GM12873 (cell line): ENCODE results near the gene ARMS2.

Experiments used
- TF ChIP-seq, protein P1 (sequence below): IDR thresholded peaks from 2 replicates; pipeline ENCODE4 v1.5.1; 2012; ENCODE audit warnings: low read depth, mild to moderate bottlenecking, moderate library complexity, low read length, control low read depth; ENCODE audit not compliant: insufficient read depth; ENCODE audit errors: missing control alignments

Gene ARMS2

DNA sequence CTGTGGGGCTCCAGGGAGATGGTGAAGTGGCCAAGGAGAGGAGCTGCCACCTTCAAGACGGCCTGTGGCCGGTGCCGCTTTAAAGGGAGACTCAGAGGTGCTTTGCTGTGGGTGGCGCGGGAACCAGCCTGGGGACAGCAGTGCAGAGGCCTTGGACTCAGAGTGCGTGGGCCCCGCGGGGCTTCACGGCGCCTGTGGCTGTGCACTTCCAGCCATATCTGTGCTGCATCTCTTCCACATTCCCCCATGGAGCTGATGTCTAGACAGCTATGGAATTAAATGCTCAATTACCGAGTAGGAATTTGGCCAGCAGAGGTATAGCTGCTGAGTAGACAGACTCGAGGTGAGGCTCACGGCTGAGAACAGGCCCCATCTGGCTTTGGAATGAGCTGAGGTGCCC, 48.6 kb downstream of the ARMS2 start:
- TF ChIP-seq, protein P1, sequence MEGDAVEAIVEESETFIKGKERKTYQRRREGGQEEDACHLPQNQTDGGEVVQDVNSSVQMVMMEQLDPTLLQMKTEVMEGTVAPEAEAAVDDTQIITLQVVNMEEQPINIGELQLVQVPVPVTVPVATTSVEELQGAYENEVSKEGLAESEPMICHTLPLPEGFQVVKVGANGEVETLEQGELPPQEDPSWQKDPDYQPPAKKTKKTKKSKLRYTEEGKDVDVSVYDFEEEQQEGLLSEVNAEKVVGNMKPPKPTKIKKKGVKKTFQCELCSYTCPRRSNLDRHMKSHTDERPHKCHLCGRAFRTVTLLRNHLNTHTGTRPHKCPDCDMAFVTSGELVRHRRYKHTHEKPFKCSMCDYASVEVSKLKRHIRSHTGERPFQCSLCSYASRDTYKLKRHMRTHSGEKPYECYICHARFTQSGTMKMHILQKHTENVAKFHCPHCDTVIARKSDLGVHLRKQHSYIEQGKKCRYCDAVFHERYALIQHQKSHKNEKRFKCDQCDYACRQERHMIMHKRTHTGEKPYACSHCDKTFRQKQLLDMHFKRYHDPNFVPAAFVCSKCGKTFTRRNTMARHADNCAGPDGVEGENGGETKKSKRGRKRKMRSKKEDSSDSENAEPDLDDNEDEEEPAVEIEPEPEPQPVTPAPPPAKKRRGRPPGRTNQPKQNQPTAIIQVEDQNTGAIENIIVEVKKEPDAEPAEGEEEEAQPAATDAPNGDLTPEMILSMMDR, result no peak

- TF ChIP-seq, protein P1, result no peak
Measured at GRCh38 chr10:122503886-122504609, 49.6 kb downstream of the ARMS2 start.

DNA sequence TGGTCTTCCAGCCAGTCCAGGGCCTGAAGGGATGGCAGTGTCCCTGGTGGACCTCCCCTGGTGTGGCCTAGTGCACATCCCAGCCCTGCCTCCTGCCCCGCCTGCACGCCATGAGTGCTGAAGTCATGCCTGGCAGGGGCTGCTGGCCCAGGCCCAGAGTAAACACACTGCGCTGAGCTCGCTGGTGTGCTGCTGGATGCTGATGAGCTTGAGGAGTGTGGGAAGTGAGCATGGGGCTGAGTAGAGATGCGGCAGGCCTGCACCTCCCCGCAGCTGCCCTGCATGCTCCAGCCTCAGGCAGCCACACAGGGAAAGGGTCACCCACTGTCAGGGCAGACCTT, 50.1 kb downstream of the ARMS2 start:
- TF ChIP-seq, protein P1, result no peak

- TF ChIP-seq, protein P1, result no peak
Measured at GRCh38 chr10:122505011-122505410, 50.6 kb downstream of the ARMS2 start.

DNA sequence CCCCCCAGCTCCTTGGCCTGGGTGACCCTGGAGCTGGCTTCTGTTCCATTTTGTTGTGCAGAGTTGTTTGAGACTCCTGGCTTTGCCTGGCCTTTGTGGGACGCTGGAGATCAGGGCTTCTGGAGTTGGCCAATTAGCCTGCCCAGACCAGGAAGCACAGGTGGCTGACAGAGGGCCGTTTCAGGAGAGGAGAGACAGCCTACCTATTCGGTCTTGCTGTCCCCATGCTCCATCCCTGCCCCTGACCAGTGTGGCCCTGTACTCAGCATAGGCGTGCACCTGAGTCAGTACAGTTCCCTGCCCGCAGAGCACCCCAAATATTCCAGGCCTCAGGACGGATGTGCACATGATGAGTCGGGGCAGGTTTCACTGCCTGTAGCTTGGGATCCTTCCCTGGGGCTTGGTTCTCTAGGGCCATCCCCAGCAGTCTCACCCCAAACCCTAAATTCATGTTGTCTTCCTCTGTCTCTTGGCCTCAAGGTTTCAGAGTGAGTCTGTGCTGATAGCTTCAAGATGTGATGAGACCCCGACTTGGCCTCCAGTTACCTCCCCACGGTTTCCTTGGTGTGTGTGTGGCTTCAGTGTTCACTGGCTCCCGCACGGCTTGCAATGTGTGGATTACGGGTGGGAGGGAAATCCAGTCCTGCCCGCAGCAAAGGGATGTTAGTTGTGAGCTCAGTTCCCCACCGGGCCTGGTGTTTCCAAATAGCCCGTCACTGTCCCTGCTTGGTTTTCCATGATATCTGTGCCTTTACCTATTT, 51.6 kb downstream of the ARMS2 start:
- TF ChIP-seq, protein P1, result no peak
